Hippocampal formation (tissue), 2 donors: Measurements from ENCODE around the gene ADARB1.

ENCODE experiments used
- DNase-seq, 2 donors: peaks; one replicate each; lab custom pipeline; 2025; lab: John Stamatoyannopoulos, UW

ADARB1 gene

GRCh38 chr21:45228171-45228641 lies 153.8 kb downstream of the ADARB1 start:
- DNase-seq: peak in 1 of 2 donors; percentile 11

GRCh38 chr21:45228656-45229240 lies 154.4 kb downstream of the ADARB1 start:
- DNase-seq: no peak

- DNase-seq: no peak
Measured at GRCh38 chr21:45231705-45232104, 157.3 kb downstream of the ADARB1 start.

- DNase-seq: no peak
Measured at GRCh38 chr21:45234127-45234526, 159.7 kb downstream of the ADARB1 start.

- no peak for DNase-seq
Measured at GRCh38 chr21:45234965-45235364, 160.6 kb downstream of the ADARB1 start.

GRCh38 chr21:45235488-45235887 lies 161.1 kb downstream of the ADARB1 start:
- DNase-seq: no peak

GRCh38 chr21:45236481-45236880 lies 162.1 kb downstream of the ADARB1 start:
- DNase-seq: no peak

- no peak for DNase-seq
Measured at GRCh38 chr21:45237401-45237800, 163.0 kb downstream of the ADARB1 start.

- DNase-seq: no peak
Measured at GRCh38 chr21:45241357-45241756, 167.0 kb downstream of the ADARB1 start.

GRCh38 chr21:45243603-45244002 lies 169.2 kb downstream of the ADARB1 start:
- DNase-seq: no peak

- no peak for DNase-seq
Measured at GRCh38 chr21:45244799-45245340, 170.5 kb downstream of the ADARB1 start.

GRCh38 chr21:45246386-45247320 lies 172.3 kb downstream of the ADARB1 start:
- no peak for DNase-seq

GRCh38 chr21:45248301-45248892 lies 174.0 kb downstream of the ADARB1 start:
- DNase-seq: no peak

- DNase-seq: peak; percentile 10 to 18
Measured at GRCh38 chr21:45248893-45249381, 174.6 kb downstream of the ADARB1 start.

GRCh38 chr21:45249626-45250025 lies 175.2 kb downstream of the ADARB1 start:
- no peak for DNase-seq

- DNase-seq: no peak
Measured at GRCh38 chr21:45250272-45250671, 175.9 kb downstream of the ADARB1 start.

- DNase-seq: no peak
Measured at GRCh38 chr21:45250914-45251634, 176.7 kb downstream of the ADARB1 start.

GRCh38 chr21:45251635-45252447 lies 177.5 kb downstream of the ADARB1 start:
- no peak for DNase-seq

GRCh38 chr21:45252448-45252925 lies 178.1 kb downstream of the ADARB1 start:
- DNase-seq: no peak

- DNase-seq: no peak
Measured at GRCh38 chr21:45253180-45253579, 178.8 kb downstream of the ADARB1 start.
